Caco-2 (cell line): ENCODE measurements around the gene TTC21B. TPM values are rescaled to one million over a fixed set of nuclear protein-coding genes. Genes with fewer than 3 reads are reported as not detected.
A peak's percentile ranks its signal among the peaks of the same experiment; 100 is the strongest.

ENCODE experiments used
- BruUV-seq: library from RNA; stranded (reverse); fragments of 400-500 nt; replicated peaks from 2 replicates; lab custom pipeline; 2021; lab: Mats Ljungman, UMichigan
- CTCF ChIA-PET: fragments of 300-600 bp; sonication (Branson Sonifier 250); formaldehyde crosslinking; loops from one replicate; lab custom pipeline; 2022; ENCODE audit warnings: antibody characterized with exemption; lab: Charles Lee
- POLR2A ChIA-PET: fragments of 300-600 bp; sonication (Branson Sonifier 250); formaldehyde crosslinking; loops from one replicate; lab custom pipeline; 2022; ENCODE audit warnings: antibody characterized with exemption; lab: Charles Lee
- DNase-seq, 2 experiments: peaks; one replicate each; pipeline versions ENCODE4 v3.0.0 to v3.0.0-alpha.2; 2020 to 2022
- H3K27me3 ChIP-seq: replicated peaks from 2 replicates; pipeline ENCODE4 v1.6.0; 2011; ENCODE audit warnings: low read length; ENCODE audit not compliant: control insufficient read depth, insufficient read depth
- H3K36me3 ChIP-seq: 2 replicates; pipeline ENCODE4 v1.5.1; 2011; ENCODE audit warnings: low read length; ENCODE audit not compliant: control insufficient read depth, insufficient read depth
- H3K4me1 ChIP-seq: fragments of 250-450 bp; sonication (Bioruptor Pico); 2 replicates; pipeline ENCODE4 v1.5.1; 2020; ENCODE audit warnings: mild to moderate bottlenecking
- H3K4me3 ChIP-seq: 2 replicates; pipeline ENCODE4 v1.5.1; 2011; ENCODE audit warnings: low read depth, mild to moderate bottlenecking, control low read depth, low read length
- H3K9me3 ChIP-seq: fragments of 250-450 bp; sonication (Bioruptor Pico); 2 replicates; pipeline ENCODE4 v1.5.1; 2020; ENCODE audit warnings: mild to moderate bottlenecking, moderate library complexity
- H3K27ac Mint-ChIP-seq: one replicate; pipeline ENCODE4 v1.8.0; 2022; ENCODE audit warnings: mixed read lengths; ENCODE audit not compliant: unreplicated experiment
- H3K27me3 Mint-ChIP-seq: one replicate; pipeline ENCODE4 v1.8.0; 2022; ENCODE audit warnings: mixed read lengths; ENCODE audit not compliant: insufficient read depth, unreplicated experiment
- H3K36me3 Mint-ChIP-seq: one replicate; pipeline ENCODE4 v1.8.0; 2022; ENCODE audit warnings: mild to moderate bottlenecking, mixed read lengths; ENCODE audit not compliant: insufficient read depth, unreplicated experiment
- H3K4me1 Mint-ChIP-seq: one replicate; pipeline ENCODE4 v1.8.0; 2022; ENCODE audit warnings: low read depth, mixed read lengths; ENCODE audit not compliant: unreplicated experiment
- H3K4me3 Mint-ChIP-seq: one replicate; pipeline ENCODE4 v1.8.0; 2022; ENCODE audit warnings: mild to moderate bottlenecking, moderate library complexity, mixed read lengths; ENCODE audit not compliant: unreplicated experiment
- H3K9me3 Mint-ChIP-seq: one replicate; pipeline ENCODE4 v1.8.0; 2022; ENCODE audit warnings: mixed read lengths; ENCODE audit not compliant: unreplicated experiment
- intact Hi-C: fragments of 100-400 bp; cut with micrococcal nuclease; formaldehyde crosslinking; loops from one replicate; pipeline ENCODE4 v1.10.0; 2022; ENCODE audit not compliant: unreplicated experiment
- total RNA-seq: library from RNA; stranded (reverse); gene quantifications from 2 replicates; pipeline ENCODE4 v1.2.3, GENCODE V29; 2022
- TF ChIP-seq, protein P1 (sequence below), 2 experiments: fragments of 200-600 bp in 1 of 2; IDR thresholded peaks; 1 replicate in 1 of 2; 2 replicates in 1 of 2; pipeline versions ENCODE4 v1.5.1 to v1.8.0; 2011 to 2022; ENCODE audit warnings: antibody characterized with exemption in 1 of 2, control low read depth in 1 of 2, inconsistent platforms in 1 of 2, low read depth in 1 of 2, low read length in 1 of 2, mild to moderate bottlenecking in 1 of 2, moderate library complexity in 1 of 2; ENCODE audit not compliant: insufficient read depth in 1 of 2, severe bottlenecking in 1 of 2, unreplicated experiment in 1 of 2

The TTC21B gene
- total RNA-seq, 1 experiment from 2014 or later = 14.2 TPM

DNA sequence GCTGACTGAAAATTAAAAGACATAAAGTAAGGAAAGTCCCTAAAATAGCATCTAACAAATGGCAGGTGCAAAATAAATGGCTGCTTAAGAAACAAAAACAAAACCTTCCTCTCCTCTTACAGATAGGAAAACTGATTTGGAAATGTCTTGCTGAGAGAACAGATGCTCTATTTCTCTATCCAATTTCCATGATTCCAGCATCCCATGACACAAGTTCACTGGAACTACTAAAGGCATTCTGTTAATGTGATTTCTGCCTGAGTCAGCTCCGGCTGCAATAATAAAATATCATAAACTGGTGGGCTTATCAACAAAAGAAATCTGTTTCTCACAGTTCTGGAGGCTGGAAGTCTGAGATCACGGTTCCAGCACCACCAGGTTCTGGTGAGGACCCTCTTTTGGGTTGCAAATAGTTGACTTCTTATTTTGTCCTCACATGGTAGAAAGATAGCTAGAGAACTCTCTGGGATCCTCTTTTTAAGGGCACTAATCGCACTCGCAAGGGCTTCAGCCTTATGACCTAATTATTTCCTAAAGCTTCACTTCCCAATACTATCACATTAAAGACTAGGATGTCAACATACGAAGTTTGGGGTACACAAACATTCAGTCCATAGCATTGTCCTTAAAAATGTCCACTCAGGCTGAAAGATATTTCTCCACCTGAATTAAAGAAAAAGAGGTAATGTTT lies 81.3 kb downstream of the TTC21B start:
- no peaks in the 10 kb centered on the region for H3K9me3 ChIP-seq
- H3K4me1 ChIP-seq = peaks cover 8% of the 10 kb centered on the region
- ChIA-PET POLR2A (no interaction called here), CTCF (interaction anchor here (0.6 kb wide), 1 partner anchor 90 kb away, joined by 3 read pairs; no protein-coding TSS in a partner anchor)
- Mint-ChIP-seq H3K27ac (no peak overlapping the region), H3K36me3 (no peaks in the 10 kb centered on the region), H3K9me3 (no peaks in the 10 kb centered on the region), H3K4me3 (no peak overlapping the region), H3K4me1 (peaks cover 12% of the 10 kb centered on the region), H3K27me3 (no peaks in the 10 kb centered on the region)
- H3K27me3 ChIP-seq = no peaks in the 10 kb centered on the region
- no peaks in the 10 kb centered on the region for H3K36me3 ChIP-seq
- no peak overlapping the region for H3K4me3 ChIP-seq
- TF ChIP-seq, protein P1, sequence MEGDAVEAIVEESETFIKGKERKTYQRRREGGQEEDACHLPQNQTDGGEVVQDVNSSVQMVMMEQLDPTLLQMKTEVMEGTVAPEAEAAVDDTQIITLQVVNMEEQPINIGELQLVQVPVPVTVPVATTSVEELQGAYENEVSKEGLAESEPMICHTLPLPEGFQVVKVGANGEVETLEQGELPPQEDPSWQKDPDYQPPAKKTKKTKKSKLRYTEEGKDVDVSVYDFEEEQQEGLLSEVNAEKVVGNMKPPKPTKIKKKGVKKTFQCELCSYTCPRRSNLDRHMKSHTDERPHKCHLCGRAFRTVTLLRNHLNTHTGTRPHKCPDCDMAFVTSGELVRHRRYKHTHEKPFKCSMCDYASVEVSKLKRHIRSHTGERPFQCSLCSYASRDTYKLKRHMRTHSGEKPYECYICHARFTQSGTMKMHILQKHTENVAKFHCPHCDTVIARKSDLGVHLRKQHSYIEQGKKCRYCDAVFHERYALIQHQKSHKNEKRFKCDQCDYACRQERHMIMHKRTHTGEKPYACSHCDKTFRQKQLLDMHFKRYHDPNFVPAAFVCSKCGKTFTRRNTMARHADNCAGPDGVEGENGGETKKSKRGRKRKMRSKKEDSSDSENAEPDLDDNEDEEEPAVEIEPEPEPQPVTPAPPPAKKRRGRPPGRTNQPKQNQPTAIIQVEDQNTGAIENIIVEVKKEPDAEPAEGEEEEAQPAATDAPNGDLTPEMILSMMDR (IDR thresholded peaks at IDR 0.05; ENCODE audit: insufficient read depth in 1 of 2, low read depth in 1 of 2, low read length in 1 of 2, severe bottlenecking in 1 of 2, unreplicated experiment in 1 of 2) = no peak
- no TSS peak for BruUV-seq
- intact Hi-C loops = loop anchor here (5.0 kb wide), 1 partner anchor 300 kb away; no protein-coding TSS in a partner anchor
- no peak for DNase-seq

DNA sequence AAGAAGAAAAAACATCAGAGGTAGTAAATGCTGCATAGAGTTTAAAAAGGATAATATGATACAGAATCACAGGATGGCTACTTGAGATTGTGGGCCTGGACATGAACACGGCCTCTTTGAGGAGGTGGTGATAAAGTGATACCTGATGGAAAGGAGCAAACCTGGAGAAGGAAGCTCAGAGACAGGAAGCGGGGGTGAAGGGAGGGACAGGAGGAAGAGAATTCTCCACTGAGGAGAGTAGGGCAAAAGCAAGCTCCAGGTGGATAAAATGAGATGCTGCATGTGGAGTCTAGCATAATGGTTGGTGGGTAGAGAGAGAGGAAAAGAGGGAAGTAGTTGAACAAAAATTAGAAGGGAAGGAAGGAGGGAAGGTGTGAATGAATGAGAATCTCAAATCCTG lies 82.6 kb downstream of the TTC21B start:
- H3K4me1 ChIP-seq = peaks cover 8% of the 10 kb centered on the region
- no peaks in the 10 kb centered on the region for H3K27me3 ChIP-seq
- Mint-ChIP-seq H3K9me3 (no peaks in the 10 kb centered on the region), H3K27ac (no peak overlapping the region), H3K4me1 (peaks cover 12% of the 10 kb centered on the region), H3K36me3 (no peaks in the 10 kb centered on the region), H3K27me3 (no peaks in the 10 kb centered on the region), H3K4me3 (no peak overlapping the region)
- no peaks in the 10 kb centered on the region for H3K36me3 ChIP-seq
- intact Hi-C loops = loop anchor here (5.0 kb wide), 1 partner anchor 299 kb away; no protein-coding TSS in a partner anchor
- no peak for DNase-seq
- POLR2A ChIA-PET = no interaction called here
- CTCF ChIA-PET = no interaction called here
- BruUV-seq = no TSS peak
- no peak overlapping the region for H3K4me3 ChIP-seq
- TF ChIP-seq, protein P1 (IDR thresholded peaks at IDR 0.05; ENCODE audit: insufficient read depth in 1 of 2, low read depth in 1 of 2, low read length in 1 of 2, severe bottlenecking in 1 of 2, unreplicated experiment in 1 of 2) = no peak
- no peaks in the 10 kb centered on the region for H3K9me3 ChIP-seq

DNA sequence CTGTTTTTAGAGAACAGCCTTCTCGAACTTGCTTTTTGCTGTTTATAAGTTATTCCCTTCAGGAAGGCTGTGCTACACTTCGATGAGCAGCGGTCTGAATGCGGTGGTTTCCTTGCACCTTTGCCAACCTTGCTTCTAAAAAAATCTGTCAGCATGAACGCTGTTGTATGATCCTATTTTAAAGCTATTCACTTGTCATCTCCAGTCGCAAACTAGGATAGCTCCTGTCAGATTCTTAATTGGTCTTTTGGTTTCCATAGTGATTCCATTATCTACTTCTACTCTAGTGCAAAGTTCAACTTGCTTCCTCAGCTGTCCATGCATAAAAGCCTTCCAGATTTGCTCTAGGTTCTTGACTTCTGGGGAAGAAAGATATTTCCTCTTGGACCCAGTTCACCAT lies 83.2 kb downstream of the TTC21B start:
- no peaks in the 10 kb centered on the region for H3K9me3 ChIP-seq
- intact Hi-C loops = loop anchor here (5.0 kb wide), 1 partner anchor 298 kb away; no protein-coding TSS in a partner anchor
- Mint-ChIP-seq H3K4me1 (peaks cover 12% of the 10 kb centered on the region), H3K9me3 (no peaks in the 10 kb centered on the region), H3K27ac (no peak overlapping the region), H3K4me3 (no peak overlapping the region), H3K36me3 (no peaks in the 10 kb centered on the region), H3K27me3 (no peaks in the 10 kb centered on the region)
- no peaks in the 10 kb centered on the region for H3K36me3 ChIP-seq
- H3K27me3 ChIP-seq = no peaks in the 10 kb centered on the region
- BruUV-seq = no TSS peak
- ChIA-PET POLR2A (no interaction called here), CTCF (no interaction called here)
- peak in 1 of 2 experiments; percentile 4 for DNase-seq
- TF ChIP-seq, protein P1 (IDR thresholded peaks at IDR 0.05; ENCODE audit: insufficient read depth in 1 of 2, low read depth in 1 of 2, low read length in 1 of 2, severe bottlenecking in 1 of 2, unreplicated experiment in 1 of 2) = no peak
- peaks cover 8% of the 10 kb centered on the region for H3K4me1 ChIP-seq
- no peak overlapping the region for H3K4me3 ChIP-seq
